ENCODE data around the gene SLC1A7. TPM values are rescaled to one million over a fixed set of nuclear protein-coding genes. Genes with fewer than 3 reads are reported as not detected.

Gene SLC1A7
- total and polyA plus RNA-seq, 2 experiments from 2014 or later = not detected

DNA sequence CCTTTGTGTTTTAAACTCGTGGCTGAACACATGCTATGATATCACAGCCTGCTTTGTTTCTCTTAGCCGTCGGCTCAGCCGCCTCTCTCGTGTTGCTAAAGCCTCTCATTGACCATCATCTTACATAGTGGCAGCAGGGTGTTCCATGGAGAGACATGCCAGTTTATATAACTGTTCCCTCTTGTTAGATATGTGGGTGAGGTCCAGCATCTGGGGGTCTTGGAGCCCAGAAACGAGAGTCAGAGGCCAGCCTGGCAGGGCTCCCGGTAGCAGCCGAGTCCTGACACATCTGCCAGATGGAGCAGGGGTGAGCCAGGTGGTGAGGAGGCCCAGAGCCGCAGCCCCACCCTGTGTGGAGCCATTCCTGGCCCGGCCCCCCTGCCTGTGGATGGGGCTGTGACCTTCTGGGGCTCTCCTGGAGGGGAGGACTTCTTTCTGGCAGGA, 68.5 kb downstream of the SLC1A7 start (continued):
- TF ChIP-seq STAT1 (IDR thresholded peaks at IDR 0.05; ENCODE audit: unreplicated experiment) (no peak), JUNB (IDR thresholded peaks at IDR 0.05; ENCODE audit: unreplicated experiment) (no peak), CTCF (conservative IDR thresholded peaks at IDR 0.05; ENCODE audit: low read depth in 2 of 2) (no peak), ZNF114 (CRISPR knock-in tag; IDR thresholded peaks at IDR 0.05) (no peak)
- TF ChIP-seq, protein P1, sequence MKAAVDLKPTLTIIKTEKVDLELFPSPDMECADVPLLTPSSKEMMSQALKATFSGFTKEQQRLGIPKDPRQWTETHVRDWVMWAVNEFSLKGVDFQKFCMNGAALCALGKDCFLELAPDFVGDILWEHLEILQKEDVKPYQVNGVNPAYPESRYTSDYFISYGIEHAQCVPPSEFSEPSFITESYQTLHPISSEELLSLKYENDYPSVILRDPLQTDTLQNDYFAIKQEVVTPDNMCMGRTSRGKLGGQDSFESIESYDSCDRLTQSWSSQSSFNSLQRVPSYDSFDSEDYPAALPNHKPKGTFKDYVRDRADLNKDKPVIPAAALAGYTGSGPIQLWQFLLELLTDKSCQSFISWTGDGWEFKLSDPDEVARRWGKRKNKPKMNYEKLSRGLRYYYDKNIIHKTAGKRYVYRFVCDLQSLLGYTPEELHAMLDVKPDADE (IDR thresholded peaks at IDR 0.05) = no peak

DNA sequence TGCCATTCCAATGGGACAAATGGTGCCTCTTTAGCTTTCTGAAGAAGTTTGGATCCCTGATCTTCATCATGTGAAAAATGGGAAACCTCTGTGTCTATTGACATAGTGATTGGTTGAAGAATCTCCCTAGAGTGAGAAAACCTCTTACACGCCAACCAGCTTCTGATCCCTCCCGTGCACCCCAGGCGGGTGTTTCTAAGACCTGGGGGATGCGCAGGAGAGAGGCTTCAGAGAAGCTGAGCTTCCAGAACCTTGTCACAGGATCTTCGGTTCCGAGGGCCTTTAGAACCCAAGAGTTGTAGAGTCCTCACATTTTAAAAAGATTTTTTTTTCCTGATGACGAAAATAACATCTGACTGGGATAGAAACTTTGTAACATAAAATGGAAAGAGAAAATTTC, 69.2 kb downstream of the SLC1A7 start:
- peaks cover 5% of the 10 kb centered on the region for H3K27me3 Mint-ChIP-seq (ENCODE audit: insufficient read depth, low read depth, poor library complexity)
- no peaks in the 10 kb centered on the region; the same call in 2 of the 3 replicates for H3K9me3 Mint-ChIP-seq
- Histone ChIP-seq H3K4me3 (no peak overlapping the region), H3K27ac (ENCODE audit: low read depth) (no peak overlapping the region), H4K20me1 (replicated peaks; ENCODE audit: insufficient read depth) (no peaks in the 10 kb centered on the region), H3K36me3 (ENCODE audit: insufficient read depth) (no peaks in the 10 kb centered on the region), H3K9me2 (ENCODE audit: insufficient read depth) (no peaks in the 10 kb centered on the region), H3K4me2 (no peak overlapping the region), H3K4me1 (ENCODE audit: insufficient read depth) (no peaks in the 10 kb centered on the region), H3K79me2 (replicated peaks; ENCODE audit: insufficient read depth) (no peaks in the 10 kb centered on the region), H3F3A (replicated peaks; ENCODE audit: low read depth) (no peaks in the 10 kb centered on the region), H2AFZ (no peak overlapping the region), H3K27me3 (ENCODE audit: insufficient read depth) (no peaks in the 10 kb centered on the region)
- no peaks in the 10 kb centered on the region for H3K36me3 Mint-ChIP-seq (ENCODE audit: low read depth)
- H3K4me3 Mint-ChIP-seq = no peak overlapping the region
- no peak overlapping the region for H3K27ac Mint-ChIP-seq
- TF ChIP-seq CTCF (conservative IDR thresholded peaks at IDR 0.05; ENCODE audit: low read depth in 2 of 2) (no peak), ZNF462 (CRISPR knock-in tag; IDR thresholded peaks at IDR 0.05) (no peak), EZH2 (IDR thresholded peaks at IDR 0.05; ENCODE audit: low read depth, unreplicated experiment) (no peak), CREB1 (CRISPR knock-in tag; IDR thresholded peaks at IDR 0.05; ENCODE audit: low read depth) (no peak), ZNF331 (CRISPR knock-in tag; IDR thresholded peaks at IDR 0.05; ENCODE audit: low read depth) (no peak), EZH2phosphoT487 (IDR thresholded peaks at IDR 0.05; ENCODE audit: unreplicated experiment) (no peak), POLR2AphosphoS5 (IDR thresholded peaks at IDR 0.05; ENCODE audit: low read depth) (no peak)
- DNase-seq (ENCODE audit: low spot score) (no peak), ATAC-seq (no peak)
- H3K4me1 Mint-ChIP-seq = peaks cover 2% of the 10 kb centered on the region; the same call in 2 of the 3 replicates
